Naive thymus-derived CD4-positive, alpha-beta T cell (primary cell): Measurements from ENCODE around the gene INTS3. TPM values are rescaled to one million over a fixed set of nuclear protein-coding genes. Genes with fewer than 3 reads are reported as not detected.

ENCODE experiments used
- ATAC-seq: fragments of 150-1000 bp; cut with Tn5 transposase; 2 replicates; pipeline ENCODE4 v1.10.0; 2021; ENCODE audit warnings: mild to moderate bottlenecking, moderate library complexity
- CTCF ChIA-PET: fragments of 350-600 bp; sonication (Branson Sonifier 250); formaldehyde crosslinking; loops from one replicate; lab custom pipeline; 2021; ENCODE audit warnings: antibody characterized with exemption; lab: Charles Lee
- POLR2A ChIA-PET: fragments of 350-600 bp; sonication (Branson Sonifier 250); formaldehyde crosslinking; loops from one replicate; lab custom pipeline; 2021; ENCODE audit warnings: antibody characterized with exemption, inconsistent platforms; lab: Charles Lee
- DNase-seq, 9 donors: peaks; one replicate each; pipeline versions ENCODE4 v3.0.0 to v3.0.0-alpha.2; 2020 to 2022; ENCODE audit warnings: mixed read lengths in 1 of 9
- H3K27ac ChIP-seq: one replicate; pipeline ENCODE4 v1.7.0; 2013; ENCODE audit warnings: mild to moderate bottlenecking, low read depth, low read length, moderate library complexity
- H3K27me3 ChIP-seq, 2 donors: one replicate each; pipeline ENCODE4 v1.7.0; 2013; ENCODE audit warnings: low read length in 2 of 2, mild to moderate bottlenecking in 2 of 2, moderate library complexity in 2 of 2; ENCODE audit not compliant: control insufficient read depth in 2 of 2, insufficient read depth in 2 of 2
- H3K36me3 ChIP-seq, 3 experiments: 1 replicate in 2 of 3; 2 replicates in 1 of 3; pipeline ENCODE4 v1.7.0; 2013; ENCODE audit warnings: low read length in 3 of 3, mild to moderate bottlenecking in 3 of 3, moderate library complexity in 1 of 3; ENCODE audit not compliant: insufficient read depth in 3 of 3, control insufficient read depth in 2 of 3
- H3K4me1 ChIP-seq, 2 donors: one replicate each; pipeline ENCODE4 v1.7.0; 2013; ENCODE audit warnings: low read length in 2 of 2, mild to moderate bottlenecking in 2 of 2, moderate library complexity in 1 of 2; ENCODE audit not compliant: control insufficient read depth in 2 of 2, insufficient read depth in 2 of 2
- H3K4me3 ChIP-seq: 2 replicates; pipeline ENCODE4 v1.7.0; 2013; ENCODE audit warnings: mild to moderate bottlenecking, low read length
- H3K9me3 ChIP-seq, 3 experiments: 1 replicate in 2 of 3; 2 replicates in 1 of 3; pipeline ENCODE4 v1.7.0; 2013; ENCODE audit warnings: low read length in 3 of 3; ENCODE audit not compliant: control insufficient read depth in 2 of 3
- H3K27ac Mint-ChIP-seq, 9 donors: one replicate each; pipeline ENCODE4 v1.8.0; 2020 to 2022; ENCODE audit warnings: mixed read lengths in 9 of 9, mild to moderate bottlenecking in 8 of 9, moderate library complexity in 5 of 9, inconsistent platforms in 2 of 9
- H3K27me3 Mint-ChIP-seq, 5 donors: one replicate each; pipeline ENCODE4 v1.8.0; 2021 to 2022; ENCODE audit warnings: mixed read lengths in 5 of 5, mild to moderate bottlenecking in 1 of 5
- H3K36me3 Mint-ChIP-seq, 5 donors: one replicate each; pipeline ENCODE4 v1.8.0; 2020 to 2022; ENCODE audit warnings: mixed read lengths in 5 of 5, mild to moderate bottlenecking in 3 of 5, inconsistent platforms in 1 of 5
- H3K4me1 Mint-ChIP-seq, 7 donors: one replicate each; pipeline ENCODE4 v1.8.0; 2020 to 2022; ENCODE audit warnings: mixed read lengths in 7 of 7, mild to moderate bottlenecking in 3 of 7, inconsistent platforms in 1 of 7
- H3K4me3 Mint-ChIP-seq, 10 donors: one replicate each; pipeline ENCODE4 v1.8.0; 2020 to 2022; ENCODE audit warnings: mild to moderate bottlenecking in 10 of 10, mixed read lengths in 10 of 10, moderate library complexity in 6 of 10, inconsistent platforms in 2 of 10
- H3K9me3 Mint-ChIP-seq, 11 donors: one replicate each; pipeline ENCODE4 v1.8.0; 2020 to 2022; ENCODE audit warnings: mixed read lengths in 11 of 11, mild to moderate bottlenecking in 4 of 11, inconsistent platforms in 1 of 11, moderate library complexity in 1 of 11
- intact Hi-C, 2 donors: fragments of 100-400 bp; cut with micrococcal nuclease; formaldehyde crosslinking; loops; one replicate each; pipeline ENCODE4 v1.15.1; 2023
- polyA plus RNA-seq, 2 donors: library from polyadenylated mRNA; unstranded; fragments of 300-500 nt; fragmentation: Illumina TruSeq; gene quantifications; one replicate each; pipeline ENCODE4 v1.2.3, GENCODE V29; 2021
- total RNA-seq, 6 experiments: library from RNA in 5 of 6; stranded (reverse) in 5 of 6; gene quantifications; 1 replicate in 5 of 6; 2 replicates in 1 of 6; pipeline ENCODE4 v1.2.3 and lab custom pipeline; 2021 to 2026

Gene INTS3
- total and polyA plus RNA-seq, 7 experiments from 2014 or later: 9.5 to 68.1 (median 54.3) TPM

- Histone ChIP-seq H3K36me3 (peaks cover 0 to 2% (median 0%) of the 10 kb centered on the region in 3 experiments), H3K4me3 (peak overlapping the region; percentile 92)
- no peak for ATAC-seq
Measured at GRCh38 chr1:153728305-153729066, 636 bp downstream of the INTS3 start.

GRCh38 chr1:153730468-153730988, 2.7 kb downstream of the INTS3 start:
- H3K4me1 ChIP-seq: peaks cover 11 to 15% of the 10 kb centered on the region in 2 donors
- H3K4me3 ChIP-seq: no peak overlapping the region
- ChIA-PET POLR2A (interaction anchor here (0.5 to 1.0 kb wide), 2 partner anchors 63 to 186 kb away, joined by 3 read pairs; no protein-coding TSS in a partner anchor), CTCF (interaction anchor here (0.6 kb wide), 1 partner anchor 29 kb away, joined by 5 read pairs; no protein-coding TSS in a partner anchor)
- no peaks in the 10 kb centered on the region for H3K27me3 ChIP-seq
- H3K4me1 Mint-ChIP-seq: peaks cover 15 to 47% (median 40%) of the 10 kb centered on the region in 7 donors
- intact Hi-C loops: no loop called here
- peaks cover 0 to 2% (median 0%) of the 10 kb centered on the region in 5 donors for H3K27me3 Mint-ChIP-seq
- no peaks in the 10 kb centered on the region for H3K9me3 Mint-ChIP-seq
- no peak overlapping the region for H3K27ac ChIP-seq
- ATAC-seq: no peak
- peak overlapping the region in 7 of 9 donors; percentile 29 to 90 (median 70) for H3K27ac Mint-ChIP-seq
- H3K4me3 Mint-ChIP-seq: peak overlapping the region in 9 of 10 donors; percentile 23 to 82 (median 48)
- DNase-seq: no peak
- H3K36me3 Mint-ChIP-seq: peaks cover 0 to 19% (median 14%) of the 10 kb centered on the region in 5 donors
- H3K36me3 ChIP-seq: peaks cover 0 to 2% (median 0%) of the 10 kb centered on the region in 3 experiments
- no peaks in the 10 kb centered on the region for H3K9me3 ChIP-seq

More at GRCh38 chr1:153728305-153729066, 636 bp downstream of the INTS3 start:
- H3K27me3 Mint-ChIP-seq: peaks cover 0 to 2% (median 0%) of the 10 kb centered on the region in 5 donors
- intact Hi-C loops: loop anchor here (1.0 to 5.0 kb wide), 5 partner anchors 54 to 544 kb away; partner anchors contain the start of genes CRTC2 (in 1 of the 2), HAX1 (in 1 of the 2), S100A3 (in 1 of the 2) and S100A4 (in 1 of the 2)
- no peaks in the 10 kb centered on the region for H3K9me3 ChIP-seq
- peak overlapping the region; percentile 82 to 97 (median 92) for H3K4me3 Mint-ChIP-seq
- H3K4me1 Mint-ChIP-seq: peaks cover 7 to 33% (median 31%) of the 10 kb centered on the region in 7 donors
- DNase-seq: peak in 4 of 9 donors; percentile 11 to 46 (median 30)
- H3K9me3 Mint-ChIP-seq: no peaks in the 10 kb centered on the region
- CTCF ChIA-PET: interaction anchor here (0.6 kb wide), 1 partner anchor 57 kb away, joined by 4 read pairs; no protein-coding TSS in a partner anchor
- H3K27me3 ChIP-seq: no peaks in the 10 kb centered on the region
- peak overlapping the region; percentile 89 to 98 (median 95) for H3K27ac Mint-ChIP-seq
- H3K4me1 ChIP-seq: peaks cover 11 to 15% of the 10 kb centered on the region in 2 donors
- H3K27ac ChIP-seq: peak overlapping the region; percentile 94
- POLR2A ChIA-PET: interaction anchor here (0.6 to 2.2 kb wide), 14 partner anchors 13 to 250 kb away, joined by 3 to 10 read pairs (median 4); partner anchors contain the start of genes CHTOP, GATAD2B, S100A6 and SNAPIN
- H3K36me3 Mint-ChIP-seq: peaks cover 0 to 17% (median 6%) of the 10 kb centered on the region in 5 donors

GRCh38 chr1:153733970-153734369, 6.1 kb downstream of the INTS3 start:
- H3K9me3 ChIP-seq: no peaks in the 10 kb centered on the region
- peaks cover 0 to 2% (median 0%) of the 10 kb centered on the region in 3 experiments for H3K36me3 ChIP-seq
- ATAC-seq: no peak
- Mint-ChIP-seq H3K4me3 (no peak overlapping the region), H3K4me1 (peaks cover 12 to 40% (median 33%) of the 10 kb centered on the region in 7 donors), H3K27ac (no peak overlapping the region), H3K36me3 (peaks cover 0 to 20% (median 14%) of the 10 kb centered on the region in 5 donors), H3K9me3 (no peaks in the 10 kb centered on the region), H3K27me3 (no peaks in the 10 kb centered on the region)
- no peak for DNase-seq
- CTCF ChIA-PET: interaction anchor here (0.8 to 2.1 kb wide), 2 partner anchors 15 to 42 kb away, joined by 3 to 6 read pairs; partner anchors contain the start of gene SLC27A3
- intact Hi-C loops: no loop called here
- no peaks in the 10 kb centered on the region for H3K27me3 ChIP-seq
- H3K4me3 ChIP-seq: no peak overlapping the region
- H3K4me1 ChIP-seq: peaks cover 5 to 13% of the 10 kb centered on the region in 2 donors
- POLR2A ChIA-PET: interaction anchor here (0.6 kb wide), 1 partner anchor 196 kb away, joined by 3 read pairs; no protein-coding TSS in a partner anchor
- no peak overlapping the region for H3K27ac ChIP-seq

GRCh38 chr1:153734396-153735089, 6.7 kb downstream of the INTS3 start:
- H3K27ac Mint-ChIP-seq: peak overlapping the region in 1 of 9 donors; percentile 36
- peaks cover 0 to 7% of the 10 kb centered on the region in 2 donors for H3K4me1 ChIP-seq
- H3K36me3 ChIP-seq: peaks cover 0 to 2% (median 0%) of the 10 kb centered on the region in 3 experiments
- H3K9me3 Mint-ChIP-seq: no peaks in the 10 kb centered on the region
- DNase-seq (no peak), ATAC-seq (peak; percentile 42)
- CTCF ChIA-PET: interaction anchor here (0.8 to 2.1 kb wide), 3 partner anchors 15 to 57 kb away, joined by 3 to 6 read pairs (median 3); partner anchors contain the start of gene SLC27A3
- H3K4me3 ChIP-seq: no peak overlapping the region
- H3K27me3 Mint-ChIP-seq: no peaks in the 10 kb centered on the region
- intact Hi-C loops: no loop called here
- no peaks in the 10 kb centered on the region for H3K27me3 ChIP-seq
- no peaks in the 10 kb centered on the region for H3K9me3 ChIP-seq
- H3K36me3 Mint-ChIP-seq: peaks cover 0 to 17% (median 14%) of the 10 kb centered on the region in 5 donors
- peaks cover 7 to 34% (median 27%) of the 10 kb centered on the region in 7 donors for H3K4me1 Mint-ChIP-seq
- no peak overlapping the region for H3K27ac ChIP-seq
- POLR2A ChIA-PET: interaction anchor here (0.6 kb wide), 1 partner anchor 195 kb away, joined by 3 read pairs; no protein-coding TSS in a partner anchor
- H3K4me3 Mint-ChIP-seq: no peak overlapping the region

GRCh38 chr1:153735090-153735420, 7.2 kb downstream of the INTS3 start:
- Histone ChIP-seq H3K36me3 (peaks cover 0 to 2% (median 0%) of the 10 kb centered on the region in 3 experiments), H3K9me3 (no peaks in the 10 kb centered on the region), H3K27ac (no peak overlapping the region), H3K4me1 (peaks cover 0 to 6% of the 10 kb centered on the region in 2 donors), H3K27me3 (no peaks in the 10 kb centered on the region), H3K4me3 (no peak overlapping the region)
- ATAC-seq (no peak), DNase-seq (no peak)
- peaks cover 7 to 29% (median 22%) of the 10 kb centered on the region in 7 donors for H3K4me1 Mint-ChIP-seq
- H3K27ac Mint-ChIP-seq: no peak overlapping the region
- POLR2A ChIA-PET: no interaction called here
- H3K36me3 Mint-ChIP-seq: peaks cover 0 to 17% (median 14%) of the 10 kb centered on the region in 5 donors
- no peak overlapping the region for H3K4me3 Mint-ChIP-seq
- no peaks in the 10 kb centered on the region for H3K27me3 Mint-ChIP-seq
- no peaks in the 10 kb centered on the region for H3K9me3 Mint-ChIP-seq
- intact Hi-C loops: no loop called here
- CTCF ChIA-PET: interaction anchor here (1.2 to 2.1 kb wide), 2 partner anchors 14 to 57 kb away, joined by 3 to 6 read pairs; no protein-coding TSS in a partner anchor

- Mint-ChIP-seq H3K4me3 (no peak overlapping the region), H3K27ac (peak overlapping the region in 2 of 9 donors; percentile 63 to 71), H3K27me3 (no peaks in the 10 kb centered on the region), H3K9me3 (no peaks in the 10 kb centered on the region), H3K4me1 (peaks cover 4 to 15% (median 11%) of the 10 kb centered on the region in 7 donors), H3K36me3 (peaks cover 13 to 43% (median 17%) of the 10 kb centered on the region in 5 donors)
- Histone ChIP-seq H3K9me3 (no peaks in the 10 kb centered on the region), H3K4me1 (no peaks in the 10 kb centered on the region), H3K4me3 (no peak overlapping the region), H3K27me3 (no peaks in the 10 kb centered on the region), H3K36me3 (peaks cover 7 to 56% (median 11%) of the 10 kb centered on the region in 3 experiments), H3K27ac (no peak overlapping the region)
- ChIA-PET CTCF (no interaction called here), POLR2A (no interaction called here)
- DNase-seq: no peak
- no peak for ATAC-seq
- intact Hi-C loops: no loop called here
Measured at GRCh38 chr1:153741986-153742385, 14.1 kb downstream of the INTS3 start.
